ENCODE results near the gene ZFPM1. TPM values are rescaled to one million over a fixed set of nuclear protein-coding genes. Genes with fewer than 3 reads are reported as not detected.
A peak's percentile ranks its signal among the peaks of the same experiment; 100 is the strongest.

The ZFPM1 gene
- total RNA-seq, 1 donor from 2014 or later = 6.8 TPM

- Mint-ChIP-seq H3K36me3 (ENCODE audit: low read depth, unreplicated experiment) (peaks cover 5% of the 10 kb centered on the region), H3K4me3 (ENCODE audit: unreplicated experiment) (no peak overlapping the region), H3K4me1 (ENCODE audit: unreplicated experiment) (peaks cover 6% of the 10 kb centered on the region), H3K27ac (ENCODE audit: unreplicated experiment) (no peak overlapping the region), H3K9me3 (ENCODE audit: unreplicated experiment) (no peaks in the 10 kb centered on the region), H3K27me3 (ENCODE audit: unreplicated experiment) (peaks cover 10% of the 10 kb centered on the region)
- no peak for DNase-seq (ENCODE audit: low spot score)
- TF ChIP-seq CTCF (IDR thresholded peaks at IDR 0.05; ENCODE audit: unreplicated experiment) = no peak
Measured at GRCh38 chr16:88537859-88538258, 84.8 kb downstream of the ZFPM1 start.

GRCh38 chr16:88538366-88539060, 85.4 kb downstream of the ZFPM1 start:
- peaks cover 6% of the 10 kb centered on the region for H3K4me1 Mint-ChIP-seq (ENCODE audit: unreplicated experiment)
- H3K27ac Mint-ChIP-seq (ENCODE audit: unreplicated experiment) = no peak overlapping the region
- peaks cover 10% of the 10 kb centered on the region for H3K27me3 Mint-ChIP-seq (ENCODE audit: unreplicated experiment)
- no peak for DNase-seq (ENCODE audit: low spot score)
- peaks cover 5% of the 10 kb centered on the region for H3K36me3 Mint-ChIP-seq (ENCODE audit: low read depth, unreplicated experiment)
- H3K4me3 Mint-ChIP-seq (ENCODE audit: unreplicated experiment) = peak overlapping the region; percentile 9
- no peaks in the 10 kb centered on the region for H3K9me3 Mint-ChIP-seq (ENCODE audit: unreplicated experiment)
- no peak for TF ChIP-seq CTCF (IDR thresholded peaks at IDR 0.05; ENCODE audit: unreplicated experiment)

GRCh38 chr16:88539261-88539651, 86.2 kb downstream of the ZFPM1 start:
- Mint-ChIP-seq H3K36me3 (ENCODE audit: low read depth, unreplicated experiment) (peaks cover 5% of the 10 kb centered on the region), H3K27ac (ENCODE audit: unreplicated experiment) (no peak overlapping the region), H3K4me1 (ENCODE audit: unreplicated experiment) (peaks cover 6% of the 10 kb centered on the region), H3K9me3 (ENCODE audit: unreplicated experiment) (no peaks in the 10 kb centered on the region), H3K4me3 (ENCODE audit: unreplicated experiment) (no peak overlapping the region), H3K27me3 (ENCODE audit: unreplicated experiment) (peaks cover 10% of the 10 kb centered on the region)
- DNase-seq (ENCODE audit: low spot score) = no peak
- TF ChIP-seq CTCF (IDR thresholded peaks at IDR 0.05; ENCODE audit: unreplicated experiment) = no peak

- no peak for DNase-seq (ENCODE audit: low spot score)
- H3K36me3 Mint-ChIP-seq (ENCODE audit: low read depth, unreplicated experiment) = peaks cover 5% of the 10 kb centered on the region
- no peak overlapping the region for H3K27ac Mint-ChIP-seq (ENCODE audit: unreplicated experiment)
- peaks cover 6% of the 10 kb centered on the region for H3K4me1 Mint-ChIP-seq (ENCODE audit: unreplicated experiment)
- peaks cover 10% of the 10 kb centered on the region for H3K27me3 Mint-ChIP-seq (ENCODE audit: unreplicated experiment)
- H3K4me3 Mint-ChIP-seq (ENCODE audit: unreplicated experiment) = no peak overlapping the region
- no peaks in the 10 kb centered on the region for H3K9me3 Mint-ChIP-seq (ENCODE audit: unreplicated experiment)
- no peak for TF ChIP-seq CTCF (IDR thresholded peaks at IDR 0.05; ENCODE audit: unreplicated experiment)
Measured at GRCh38 chr16:88539652-88540345, 86.7 kb downstream of the ZFPM1 start.

- H3K4me3 Mint-ChIP-seq (ENCODE audit: unreplicated experiment) = no peak overlapping the region
- no peaks in the 10 kb centered on the region for H3K9me3 Mint-ChIP-seq (ENCODE audit: unreplicated experiment)
- peaks cover 6% of the 10 kb centered on the region for H3K4me1 Mint-ChIP-seq (ENCODE audit: unreplicated experiment)
- peaks cover 5% of the 10 kb centered on the region for H3K36me3 Mint-ChIP-seq (ENCODE audit: low read depth, unreplicated experiment)
- no peak for DNase-seq (ENCODE audit: low spot score)
- TF ChIP-seq CTCF (IDR thresholded peaks at IDR 0.05; ENCODE audit: unreplicated experiment) = no peak
- peaks cover 11% of the 10 kb centered on the region for H3K27me3 Mint-ChIP-seq (ENCODE audit: unreplicated experiment)
- H3K27ac Mint-ChIP-seq (ENCODE audit: unreplicated experiment) = no peak overlapping the region
Measured at GRCh38 chr16:88540346-88540977, 87.4 kb downstream of the ZFPM1 start.
